HepG2 (cell line): ENCODE results near the gene HUNK.

Experiments
- ASH2L ChIP-seq: fragments of 300-600, 200-600 bp; sonication (generic); IDR thresholded peaks from 2 replicates; pipeline ENCODE4 v1.7.0; 2017; ENCODE audit warnings: low read depth, mild to moderate bottlenecking, moderate library complexity, mixed read lengths, low read length; ENCODE audit not compliant: insufficient read length
- CTCF ChIP-seq: sonication (generic); formaldehyde crosslinking; IDR thresholded peaks from 2 replicates; pipeline ENCODE4 v1.5.0; 2020; ENCODE audit warnings: mild to moderate bottlenecking, missing genetic modification reagents, moderate library complexity
- ELK4 ChIP-seq: sonication (generic); formaldehyde crosslinking; IDR thresholded peaks from 2 replicates; pipeline ENCODE4 v1.9.0; 2021; ENCODE audit warnings: missing genetic modification reagents, borderline replicate concordance
- EP300 ChIP-seq, 3 experiments: sonication (generic) in 1 of 3; formaldehyde crosslinking in 1 of 3; IDR thresholded peaks; 2 replicates each; pipeline versions ENCODE4 v1.5.1 to v1.6.1; 2011 to 2020; ENCODE audit warnings: low read depth in 2 of 3, low read length in 2 of 3, borderline replicate concordance in 1 of 3, improper control_type of control experiment in 1 of 3, mild to moderate bottlenecking in 1 of 3, missing genetic modification reagents in 1 of 3, moderate library complexity in 1 of 3
- GRHL1 ChIP-seq: sonication (generic); formaldehyde crosslinking; conservative IDR thresholded peaks from 2 replicates; pipeline ENCODE4 v1.8.0; 2022; ENCODE audit warnings: missing genetic modification reagents
- HDAC1 ChIP-seq: sonication (generic); formaldehyde crosslinking; IDR thresholded peaks from 2 replicates; pipeline ENCODE4 v1.5.1; 2020; ENCODE audit warnings: mild to moderate bottlenecking, missing genetic modification reagents
- MAX ChIP-seq: IDR thresholded peaks from 2 replicates; pipeline ENCODE4 v1.6.1; 2012; ENCODE audit warnings: inconsistent platforms
- RFX3 ChIP-seq: IDR thresholded peaks from 2 replicates; pipeline ENCODE4 v1.6.1; 2016; ENCODE audit warnings: missing biosample characterization, missing genetic modification reagents
- SCMH1 ChIP-seq: sonication (generic); formaldehyde crosslinking; IDR thresholded peaks from 2 replicates; pipeline ENCODE4 v1.9.0; 2021; ENCODE audit warnings: missing genetic modification reagents, mild to moderate bottlenecking, borderline replicate concordance
- ZFP41 ChIP-seq: sonication (generic); formaldehyde crosslinking; IDR thresholded peaks from 2 replicates; pipeline ENCODE4 v1.4.0; 2020; ENCODE audit warnings: mild to moderate bottlenecking, missing genetic modification reagents, borderline replicate concordance
- ZNF430 ChIP-seq: sonication (generic); formaldehyde crosslinking; IDR thresholded peaks from 2 replicates; pipeline ENCODE4 v1.9.0; 2021; ENCODE audit warnings: mild to moderate bottlenecking, missing genetic modification reagents
- TF ChIP-seq, protein P1 (sequence below): sonication (generic); formaldehyde crosslinking; IDR thresholded peaks from 2 replicates; pipeline ENCODE4 v1.4.0; 2020; ENCODE audit warnings: low read depth, missing genetic modification reagents

GRCh38 chr21:31997191-31997590, 124.4 kb downstream of the HUNK start:
- TF ChIP-seq, protein P1, sequence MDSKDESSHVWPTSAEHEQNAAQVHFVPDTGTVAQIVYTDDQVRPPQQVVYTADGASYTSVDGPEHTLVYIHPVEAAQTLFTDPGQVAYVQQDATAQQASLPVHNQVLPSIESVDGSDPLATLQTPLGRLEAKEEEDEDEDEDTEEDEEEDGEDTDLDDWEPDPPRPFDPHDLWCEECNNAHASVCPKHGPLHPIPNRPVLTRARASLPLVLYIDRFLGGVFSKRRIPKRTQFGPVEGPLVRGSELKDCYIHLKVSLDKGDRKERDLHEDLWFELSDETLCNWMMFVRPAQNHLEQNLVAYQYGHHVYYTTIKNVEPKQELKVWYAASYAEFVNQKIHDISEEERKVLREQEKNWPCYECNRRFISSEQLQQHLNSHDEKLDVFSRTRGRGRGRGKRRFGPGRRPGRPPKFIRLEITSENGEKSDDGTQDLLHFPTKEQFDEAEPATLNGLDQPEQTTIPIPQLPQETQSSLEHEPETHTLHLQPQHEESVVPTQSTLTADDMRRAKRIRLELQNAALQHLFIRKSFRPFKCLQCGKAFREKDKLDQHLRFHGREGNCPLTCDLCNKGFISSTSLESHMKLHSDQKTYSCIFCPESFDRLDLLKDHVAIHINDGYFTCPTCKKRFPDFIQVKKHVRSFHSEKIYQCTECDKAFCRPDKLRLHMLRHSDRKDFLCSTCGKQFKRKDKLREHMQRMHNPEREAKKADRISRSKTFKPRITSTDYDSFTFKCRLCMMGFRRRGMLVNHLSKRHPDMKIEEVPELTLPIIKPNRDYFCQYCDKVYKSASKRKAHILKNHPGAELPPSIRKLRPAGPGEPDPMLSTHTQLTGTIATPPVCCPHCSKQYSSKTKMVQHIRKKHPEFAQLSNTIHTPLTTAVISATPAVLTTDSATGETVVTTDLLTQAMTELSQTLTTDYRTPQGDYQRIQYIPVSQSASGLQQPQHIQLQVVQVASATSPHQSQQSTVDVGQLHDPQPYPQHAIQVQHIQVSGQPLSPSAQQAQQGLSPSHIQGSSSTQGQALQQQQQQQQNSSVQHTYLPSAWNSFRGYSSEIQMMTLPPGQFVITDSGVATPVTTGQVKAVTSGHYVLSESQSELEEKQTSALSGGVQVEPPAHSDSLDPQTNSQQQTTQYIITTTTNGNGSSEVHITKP (CRISPR knock-in tag): no peak
- TF ChIP-seq MAX (no peak), SCMH1 (CRISPR knock-in tag) (no peak), HDAC1 (no peak), ELK4 (CRISPR knock-in tag) (no peak), ZFP41 (CRISPR knock-in tag) (no peak), ASH2L (no peak), ZNF430 (CRISPR knock-in tag) (no peak), RFX3 (CRISPR knock-in tag) (no peak), CTCF (CRISPR knock-in tag) (no peak), EP300 (IDR thresholded peaks at IDR 0.05; ENCODE audit: low read depth in 2 of 2, low read length in 2 of 2) (no peak), EP300 (CRISPR knock-in tag; IDR thresholded peaks at IDR 0.05; ENCODE audit: borderline replicate concordance) (no peak), GRHL1 (CRISPR knock-in tag) (no peak)
